22Rv1 (cell line): Measurements from ENCODE around the gene CROCC2.

Experiments used
- ZFX ChIP-seq: fragments of 450-650 bp; IDR thresholded peaks from 2 replicates; pipeline ENCODE4 v1.6.1; 2017; ENCODE audit warnings: antibody characterized with exemption, borderline replicate concordance
- TF ChIP-seq, protein P1 (sequence below): fragments of 450-650 bp; IDR thresholded peaks from 2 replicates; pipeline ENCODE4 v1.5.1; 2017; ENCODE audit warnings: mild to moderate bottlenecking

DNA sequence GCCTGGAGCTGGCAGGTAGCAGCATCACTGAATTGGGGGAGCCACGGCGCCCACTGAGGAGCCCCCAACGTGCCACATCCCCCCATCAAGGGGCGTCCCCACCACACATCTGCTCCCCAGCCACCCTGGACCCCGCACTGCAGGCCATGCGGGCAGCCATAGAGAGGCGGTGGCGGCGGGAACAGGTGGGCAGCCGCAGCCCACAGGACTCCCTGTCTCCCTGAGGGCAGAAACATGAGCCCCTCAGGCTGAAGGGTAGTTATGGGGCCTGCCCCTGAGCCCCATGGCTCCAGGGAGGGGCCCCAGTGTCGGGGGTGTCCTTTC, 26.6 kb downstream of the CROCC2 start:
- TF ChIP-seq, protein P1, sequence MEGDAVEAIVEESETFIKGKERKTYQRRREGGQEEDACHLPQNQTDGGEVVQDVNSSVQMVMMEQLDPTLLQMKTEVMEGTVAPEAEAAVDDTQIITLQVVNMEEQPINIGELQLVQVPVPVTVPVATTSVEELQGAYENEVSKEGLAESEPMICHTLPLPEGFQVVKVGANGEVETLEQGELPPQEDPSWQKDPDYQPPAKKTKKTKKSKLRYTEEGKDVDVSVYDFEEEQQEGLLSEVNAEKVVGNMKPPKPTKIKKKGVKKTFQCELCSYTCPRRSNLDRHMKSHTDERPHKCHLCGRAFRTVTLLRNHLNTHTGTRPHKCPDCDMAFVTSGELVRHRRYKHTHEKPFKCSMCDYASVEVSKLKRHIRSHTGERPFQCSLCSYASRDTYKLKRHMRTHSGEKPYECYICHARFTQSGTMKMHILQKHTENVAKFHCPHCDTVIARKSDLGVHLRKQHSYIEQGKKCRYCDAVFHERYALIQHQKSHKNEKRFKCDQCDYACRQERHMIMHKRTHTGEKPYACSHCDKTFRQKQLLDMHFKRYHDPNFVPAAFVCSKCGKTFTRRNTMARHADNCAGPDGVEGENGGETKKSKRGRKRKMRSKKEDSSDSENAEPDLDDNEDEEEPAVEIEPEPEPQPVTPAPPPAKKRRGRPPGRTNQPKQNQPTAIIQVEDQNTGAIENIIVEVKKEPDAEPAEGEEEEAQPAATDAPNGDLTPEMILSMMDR: no peak
- TF ChIP-seq ZFX: no peak
